Stomach (tissue), 9 donors: ENCODE results near the gene LARGE2. TPM values are rescaled to one million over a fixed set of nuclear protein-coding genes. Genes with fewer than 3 reads are reported as not detected.

Source experiments
- DNase-seq, 2 donors: peaks; one replicate each; pipeline versions ENCODE4 v3.0.0 to v3.0.0-alpha.2; 2013 to 2019
- H3K27ac ChIP-seq, 5 donors: fragments of 200-600 bp in 4 of 5; sonication (generic) in 4 of 5; one replicate each; pipeline ENCODE4 v1.5.1; 2013 to 2019; ENCODE audit warnings: mild to moderate bottlenecking in 1 of 5, moderate library complexity in 1 of 5
- H3K27me3 ChIP-seq, 3 donors: fragments of 200-600 bp; sonication (generic); one replicate each; pipeline ENCODE4 v1.5.1; 2017 to 2019; ENCODE audit warnings: mixed run types in 1 of 3
- H3K36me3 ChIP-seq, 4 donors: fragments of 200-600 bp; sonication (generic); 1 replicate in 3 of 4; 2 replicates in 1 of 4; pipeline ENCODE4 v1.5.1; 2016 to 2019
- H3K4me1 ChIP-seq, 4 donors: fragments of 200-600 bp; sonication (generic); one replicate each; pipeline ENCODE4 v1.5.1; 2016 to 2019
- H3K4me3 ChIP-seq, 4 donors: fragments of 200-600 bp; sonication (generic) in 3 of 4; one replicate each; pipeline ENCODE4 v1.5.1; 2016 to 2019; ENCODE audit warnings: mild to moderate bottlenecking in 1 of 4
- H3K9me3 ChIP-seq, 4 donors: fragments of 200-600 bp; sonication (generic); one replicate each; pipeline ENCODE4 v1.5.1; 2016 to 2019
- EP300 ChIP-seq: sonication (generic); formaldehyde crosslinking; IDR thresholded peaks from one replicate; pipeline ENCODE4 v1.6.1; 2017; ENCODE audit warnings: antibody characterized with exemption
- POLR2A ChIP-seq, 4 donors: fragments of 450-650 bp; IDR thresholded peaks; one replicate each; pipeline ENCODE4 v1.6.1; 2016; ENCODE audit warnings: antibody characterized with exemption in 4 of 4, control low read depth in 2 of 4, mild to moderate bottlenecking in 1 of 4, moderate library complexity in 1 of 4
- POLR2AphosphoS5 ChIP-seq, 3 donors: sonication (generic); formaldehyde crosslinking; IDR thresholded peaks; one replicate each; pipeline ENCODE4 v1.6.1; 2016; ENCODE audit warnings: antibody characterized with exemption in 3 of 3
- WGBS, 5 donors: extraction: QIAGEN DNeasy Blood & Tissue Kit in 3 of 5; methylation state at CpG; one replicate each; pipeline versions ENCODE4 v1.1.5 to v1.1.7; 2013 to 2018; 5-methylcytosine and 5-hydroxymethylcytosine counted together
- intact Hi-C: fragments of 100-400 bp; cut with DNase I; formaldehyde crosslinking; loops from one replicate; pipeline ENCODE4 v1.15.1; 2023; ENCODE audit warnings: low total_unique reads
- polyA plus RNA-seq, 3 donors: library from polyadenylated mRNA; stranded (reverse); fragments of 200-250 nt; gene quantifications; one replicate each; pipeline ENCODE4 v1.2.3, GENCODE V29; 2013
- total RNA-seq, 5 donors: library from RNA; depleted of rRNA; stranded (reverse); fragments of >200 nt; gene quantifications; one replicate each; pipeline versions ENCODE4 v1.1.0 to v1.2.3, GENCODE V29; 2014 to 2016
- TF ChIP-seq, protein P1 (sequence below), 7 experiments: fragments of 450-650 bp in 4 of 7; fragments of 200-600 bp in 3 of 7; sonication (generic) in 3 of 7; IDR thresholded peaks; one replicate each; pipeline ENCODE4 v1.5.1; 2016 to 2019; ENCODE audit warnings: antibody characterized with exemption in 7 of 7, control low read depth in 2 of 7, mild to moderate bottlenecking in 1 of 7
- donor health status: healthy with polysubstance abuse.
- donor health status: Bipolar disorder and iron deficiency.
- donor health status: healthy.

LARGE2 gene
- total and polyA plus RNA-seq, 8 donors, result 4.2 to 45.1 (median 12.5) TPM; not detected in 2

- WGBS, 5 donors, result 84 to 94% (median 88%) methylated on average over 8 to 9 of the region's 9 CpGs
- Histone ChIP-seq H3K36me3 (peaks cover 57 to 70% (median 70%) of the 10 kb centered on the region in 4 donors), H3K27me3 (no peaks in the 10 kb centered on the region), H3K4me1 (peaks cover 0 to 34% (median 16%) of the 10 kb centered on the region in 4 donors), H3K9me3 (no peaks in the 10 kb centered on the region), H3K27ac (no peak overlapping the region), H3K4me3 (no peak overlapping the region)
- DNase-seq, result no peak
- TF ChIP-seq, protein P1, sequence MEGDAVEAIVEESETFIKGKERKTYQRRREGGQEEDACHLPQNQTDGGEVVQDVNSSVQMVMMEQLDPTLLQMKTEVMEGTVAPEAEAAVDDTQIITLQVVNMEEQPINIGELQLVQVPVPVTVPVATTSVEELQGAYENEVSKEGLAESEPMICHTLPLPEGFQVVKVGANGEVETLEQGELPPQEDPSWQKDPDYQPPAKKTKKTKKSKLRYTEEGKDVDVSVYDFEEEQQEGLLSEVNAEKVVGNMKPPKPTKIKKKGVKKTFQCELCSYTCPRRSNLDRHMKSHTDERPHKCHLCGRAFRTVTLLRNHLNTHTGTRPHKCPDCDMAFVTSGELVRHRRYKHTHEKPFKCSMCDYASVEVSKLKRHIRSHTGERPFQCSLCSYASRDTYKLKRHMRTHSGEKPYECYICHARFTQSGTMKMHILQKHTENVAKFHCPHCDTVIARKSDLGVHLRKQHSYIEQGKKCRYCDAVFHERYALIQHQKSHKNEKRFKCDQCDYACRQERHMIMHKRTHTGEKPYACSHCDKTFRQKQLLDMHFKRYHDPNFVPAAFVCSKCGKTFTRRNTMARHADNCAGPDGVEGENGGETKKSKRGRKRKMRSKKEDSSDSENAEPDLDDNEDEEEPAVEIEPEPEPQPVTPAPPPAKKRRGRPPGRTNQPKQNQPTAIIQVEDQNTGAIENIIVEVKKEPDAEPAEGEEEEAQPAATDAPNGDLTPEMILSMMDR (IDR thresholded peaks at IDR 0.05), result no peak
- no peak for TF ChIP-seq EP300
- TF ChIP-seq POLR2AphosphoS5 (IDR thresholded peaks at IDR 0.05), result no peak
- no peak for TF ChIP-seq POLR2A (IDR thresholded peaks at IDR 0.05)
- intact Hi-C loops, result no loop called here
These were observed 11.8 kb upstream of the LARGE2 start for GRCh38 chr11:45910623-45911022.

DNA sequence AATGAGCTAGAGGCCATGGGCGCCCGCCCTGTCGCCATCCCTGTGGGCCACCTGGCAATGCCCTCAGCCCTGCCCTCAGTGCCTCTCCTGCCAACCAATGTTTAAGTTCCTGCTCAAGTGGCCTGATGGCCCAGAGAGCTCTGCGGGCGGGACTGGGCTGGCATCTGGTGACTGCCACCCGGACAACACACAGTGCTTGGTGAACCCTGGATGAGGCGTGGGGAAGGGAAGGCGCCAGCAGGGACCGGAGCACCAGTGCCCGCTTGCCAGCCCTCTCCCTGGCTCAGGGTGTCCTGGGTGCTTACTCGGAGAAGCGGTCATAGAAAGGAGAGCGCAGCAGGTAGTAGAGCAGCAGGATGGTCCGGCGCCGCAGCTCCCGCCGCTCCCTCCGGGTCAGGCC is 8.9 kb upstream of the LARGE2 start:
- no peak for DNase-seq
- peaks cover 60 to 78% (median 76%) of the 10 kb centered on the region in 4 donors for H3K36me3 ChIP-seq
- WGBS, 5 donors, result 93 to 96% (median 94%) methylated on average over 18 to 19 of the region's 19 CpGs

DNA sequence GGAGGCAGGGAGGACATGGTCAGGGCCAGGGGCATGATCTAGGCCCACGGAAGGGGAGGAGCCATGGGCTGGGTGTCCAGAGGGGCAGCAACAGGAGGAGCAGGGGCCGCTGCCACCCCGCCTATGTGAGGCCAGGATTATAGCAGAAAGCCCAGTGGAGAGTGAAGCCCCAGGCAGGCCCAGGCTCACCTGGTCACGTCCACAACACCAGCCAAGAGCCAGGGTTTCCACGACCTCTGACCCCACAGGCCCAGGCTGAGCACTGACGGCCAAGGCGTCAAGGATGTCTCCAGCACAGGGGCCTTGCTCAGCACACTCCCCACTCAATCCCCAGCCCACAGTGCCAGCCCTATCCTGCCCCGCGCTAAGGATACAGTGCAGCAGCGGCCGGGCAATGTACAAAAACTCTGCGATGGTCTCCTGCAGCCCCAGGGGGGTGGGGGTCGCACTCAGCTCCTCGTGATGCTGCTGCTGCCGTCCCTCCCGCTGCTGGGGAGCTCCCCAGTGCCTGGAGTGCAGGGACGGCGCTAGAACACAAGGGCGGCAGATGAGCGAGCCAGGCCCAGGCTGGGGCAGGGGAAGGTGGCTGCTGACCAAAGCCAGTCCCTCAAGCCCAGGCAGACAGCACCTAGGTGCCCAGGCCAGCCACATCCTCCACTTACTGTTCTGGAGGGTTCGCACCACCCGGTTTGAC is 8.4 kb upstream of the LARGE2 start:
- TF ChIP-seq POLR2AphosphoS5 (IDR thresholded peaks at IDR 0.05) (no peak), POLR2A (IDR thresholded peaks at IDR 0.05) (no peak), EP300 (no peak)
- TF ChIP-seq, protein P1 (IDR thresholded peaks at IDR 0.05), result no peak
- H3K27me3 ChIP-seq, result no peaks in the 10 kb centered on the region
- peaks cover 60 to 74% (median 72%) of the 10 kb centered on the region in 4 donors for H3K36me3 ChIP-seq
- H3K4me1 ChIP-seq, result peaks cover 14 to 31% (median 25%) of the 10 kb centered on the region in 4 donors
- 86 to 91% (median 90%) methylated on average over 15 to 22 of the region's 22 CpGs for WGBS, 5 donors
- intact Hi-C loops, result no loop called here
- no peak overlapping the region for H3K27ac ChIP-seq
- DNase-seq, result no peak
- H3K9me3 ChIP-seq, result no peaks in the 10 kb centered on the region
- H3K4me3 ChIP-seq, result no peak overlapping the region

More for the DNA sequence above, 8.9 kb upstream of the LARGE2 start:
- H3K27ac ChIP-seq, result no peak overlapping the region
- intact Hi-C loops, result no loop called here
- H3K9me3 ChIP-seq, result no peaks in the 10 kb centered on the region
- TF ChIP-seq EP300, result no peak
- no peak for TF ChIP-seq POLR2A (IDR thresholded peaks at IDR 0.05)
- TF ChIP-seq POLR2AphosphoS5 (IDR thresholded peaks at IDR 0.05), result no peak
- TF ChIP-seq, protein P1 (IDR thresholded peaks at IDR 0.05), result no peak
- peaks cover 10 to 29% (median 22%) of the 10 kb centered on the region in 4 donors for H3K4me1 ChIP-seq
- no peaks in the 10 kb centered on the region for H3K27me3 ChIP-seq
- no peak overlapping the region for H3K4me3 ChIP-seq

GRCh38 chr11:45915446-45915845 is 7.0 kb upstream of the LARGE2 start:
- 85 to 92% (median 87%) methylated on average over 2 to 13 of the region's 13 CpGs for WGBS, 5 donors

More at GRCh38 chr11:45915446-45915845, 7.0 kb upstream of the LARGE2 start:
- intact Hi-C loops, result no loop called here
- no peak for DNase-seq
- TF ChIP-seq EP300, result no peak
- TF ChIP-seq POLR2A (IDR thresholded peaks at IDR 0.05), result no peak
- TF ChIP-seq, protein P1 (IDR thresholded peaks at IDR 0.05), result no peak
- TF ChIP-seq POLR2AphosphoS5 (IDR thresholded peaks at IDR 0.05), result no peak
- no peaks in the 10 kb centered on the region for H3K9me3 ChIP-seq
- H3K36me3 ChIP-seq, result peaks cover 53 to 60% (median 59%) of the 10 kb centered on the region in 4 donors
- no peak overlapping the region for H3K27ac ChIP-seq
- H3K4me3 ChIP-seq, result no peak overlapping the region
- no peaks in the 10 kb centered on the region for H3K27me3 ChIP-seq
- peaks cover 18 to 44% (median 33%) of the 10 kb centered on the region in 4 donors for H3K4me1 ChIP-seq
